Activated T-cell treated with anti-CD3 and anti-CD28 coated beads for 24 hours (primary cell): ENCODE data around the gene NAP1L1.

Experiments
- DNase-seq: peaks from one replicate; pipeline ENCODE4 v3.0.0-alpha.2; 2020; ENCODE audit warnings: low read depth

The NAP1L1 gene

DNA sequence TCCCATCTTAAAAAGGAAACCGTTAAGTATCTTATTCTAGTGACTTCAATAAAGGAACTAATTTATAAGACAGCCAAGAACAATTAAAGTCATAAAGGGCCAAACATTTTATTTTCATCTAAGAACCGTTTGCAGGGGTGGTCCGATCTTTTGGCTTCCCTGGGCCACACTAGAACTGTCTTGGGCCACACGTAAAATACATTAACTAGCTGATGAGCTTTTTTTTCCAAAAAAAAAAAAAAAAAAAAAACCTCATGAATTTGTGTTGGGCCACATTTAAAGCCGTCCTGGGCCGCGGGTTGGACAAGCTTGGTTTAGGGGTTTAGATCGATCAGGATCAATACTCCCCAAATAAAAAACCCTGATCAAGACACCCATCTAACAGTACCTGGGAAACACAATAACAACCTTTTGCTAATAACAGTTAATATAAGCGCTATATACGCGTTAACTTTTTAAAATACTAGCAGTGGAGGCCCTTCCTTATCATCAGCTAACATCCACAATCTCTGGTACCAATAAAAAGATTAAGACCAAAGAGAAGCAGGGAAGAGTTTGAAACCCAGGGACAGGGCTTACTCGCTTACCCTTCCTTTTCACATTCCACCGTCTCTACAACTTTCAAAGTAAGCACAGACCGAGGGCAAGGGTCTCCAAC, 1.1 kb downstream of the NAP1L1 start:
- no peak for DNase-seq

DNA sequence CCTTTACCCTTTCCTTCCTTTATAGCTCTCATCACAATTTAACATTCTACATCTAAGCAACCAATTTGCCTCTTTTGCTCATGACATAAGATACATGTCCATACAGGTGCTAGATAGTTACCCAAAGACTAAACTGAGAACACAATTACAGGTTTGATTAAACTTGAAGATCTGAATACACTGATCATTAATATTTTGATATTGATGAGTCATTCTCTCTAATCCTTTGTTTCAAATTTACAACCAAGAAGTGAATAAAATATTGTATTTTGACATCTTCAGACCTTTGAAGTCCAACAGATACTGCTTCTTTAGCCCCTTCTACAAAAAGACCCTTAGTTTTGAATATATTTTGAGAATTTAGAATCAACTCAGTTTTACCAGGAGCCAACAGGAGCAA, 2.6 kb downstream of the NAP1L1 start:
- no peak for DNase-seq

DNA sequence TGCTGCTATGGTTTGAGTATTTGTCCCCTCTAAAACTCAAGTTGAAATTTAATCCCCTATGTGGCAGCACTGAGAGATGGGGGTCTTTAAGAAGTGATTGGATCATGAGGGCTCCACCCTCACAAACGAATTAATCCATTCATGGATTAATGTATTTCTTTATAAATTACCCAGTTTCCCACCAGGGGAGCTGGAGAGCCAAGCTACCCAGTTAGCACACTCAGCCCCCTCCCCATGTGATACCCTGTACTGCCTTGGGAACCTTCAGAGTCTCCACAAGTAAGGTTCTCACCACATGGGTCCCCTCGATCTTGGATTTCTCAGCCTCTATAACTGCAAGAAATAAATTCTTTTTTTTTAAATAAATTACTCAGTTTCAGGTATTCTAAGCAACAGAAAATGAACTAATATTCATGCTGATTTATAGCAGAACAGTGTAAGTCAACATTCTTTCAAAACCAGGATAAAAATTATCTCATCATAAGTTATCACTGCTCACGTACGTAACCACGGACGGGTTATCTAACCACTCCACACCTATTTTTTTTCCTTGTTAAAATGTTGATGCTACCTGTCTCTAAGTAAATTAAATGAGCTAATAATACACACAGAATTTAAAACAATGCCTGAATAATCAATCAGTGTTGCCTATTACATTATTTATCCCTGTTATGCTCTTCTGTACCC, 3.6 kb downstream of the NAP1L1 start:
- no peak for DNase-seq

DNA sequence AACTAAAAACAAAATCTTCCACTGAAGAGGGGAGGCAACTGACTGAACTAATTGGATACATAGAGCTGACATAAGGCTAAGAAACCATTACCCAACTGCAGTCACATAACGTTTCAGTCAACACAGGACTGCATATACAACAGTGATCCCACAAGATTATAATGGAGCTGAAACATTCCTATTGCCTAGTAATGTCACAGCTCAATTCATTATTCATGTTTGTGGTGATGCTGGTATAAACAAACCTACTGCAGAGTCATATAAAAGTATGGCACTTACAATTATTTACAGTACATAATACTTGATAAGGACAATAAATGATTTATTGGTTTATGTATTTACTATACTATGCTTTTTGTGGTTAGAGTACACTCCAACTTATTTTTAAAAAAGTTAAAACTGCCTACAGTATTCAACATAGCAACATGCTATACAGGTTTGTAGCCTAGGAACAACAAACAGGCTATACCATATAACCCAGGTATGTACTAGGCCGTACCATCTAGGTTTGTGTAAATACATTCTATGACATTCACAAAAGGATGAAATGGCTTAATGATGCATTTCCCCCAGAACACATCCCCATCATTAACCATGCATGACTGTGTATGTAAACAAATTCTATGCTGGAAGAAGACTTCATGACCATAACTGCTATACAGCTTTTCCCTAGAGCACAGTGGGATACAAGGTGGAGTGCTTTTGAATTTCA, 4.3 kb downstream of the NAP1L1 start:
- no peak for DNase-seq

DNA sequence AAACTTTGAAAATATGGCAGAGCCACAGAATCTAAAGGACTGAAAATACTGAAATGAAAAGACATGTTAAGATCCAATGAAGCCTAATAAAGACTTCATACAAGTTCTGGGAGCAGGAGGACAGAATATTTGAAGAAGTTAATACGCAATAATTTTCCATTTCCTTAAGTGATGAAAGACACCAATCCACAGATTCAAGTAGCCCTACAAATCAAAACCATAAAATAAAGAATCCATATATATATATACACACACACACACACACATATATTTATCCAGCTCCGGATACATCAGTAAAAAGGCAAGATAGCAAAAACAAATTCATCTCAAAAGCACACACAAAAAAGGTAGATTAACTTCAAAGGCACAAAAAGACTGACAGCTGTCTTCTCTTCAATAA, 5.7 kb downstream of the NAP1L1 start:
- no peak for DNase-seq

DNA sequence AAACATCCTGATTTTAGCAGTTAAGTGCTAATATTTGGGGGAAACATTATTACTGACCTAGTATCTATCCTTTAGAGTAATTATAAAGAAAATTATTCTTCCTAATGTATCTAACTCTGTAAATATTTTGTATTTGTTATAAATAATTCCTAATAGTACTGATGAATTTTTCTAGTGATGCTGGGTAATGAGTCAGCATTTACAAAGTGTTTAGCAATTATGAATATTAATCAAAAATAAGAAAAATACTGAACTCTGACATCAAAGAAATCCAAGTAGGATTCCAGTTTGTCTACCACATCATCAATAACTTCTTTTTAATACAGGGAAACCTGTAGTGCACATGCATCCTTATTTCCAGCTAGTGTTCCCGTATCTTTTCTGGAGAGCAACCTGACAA, 9.0 kb downstream of the NAP1L1 start:
- no peak for DNase-seq

DNA sequence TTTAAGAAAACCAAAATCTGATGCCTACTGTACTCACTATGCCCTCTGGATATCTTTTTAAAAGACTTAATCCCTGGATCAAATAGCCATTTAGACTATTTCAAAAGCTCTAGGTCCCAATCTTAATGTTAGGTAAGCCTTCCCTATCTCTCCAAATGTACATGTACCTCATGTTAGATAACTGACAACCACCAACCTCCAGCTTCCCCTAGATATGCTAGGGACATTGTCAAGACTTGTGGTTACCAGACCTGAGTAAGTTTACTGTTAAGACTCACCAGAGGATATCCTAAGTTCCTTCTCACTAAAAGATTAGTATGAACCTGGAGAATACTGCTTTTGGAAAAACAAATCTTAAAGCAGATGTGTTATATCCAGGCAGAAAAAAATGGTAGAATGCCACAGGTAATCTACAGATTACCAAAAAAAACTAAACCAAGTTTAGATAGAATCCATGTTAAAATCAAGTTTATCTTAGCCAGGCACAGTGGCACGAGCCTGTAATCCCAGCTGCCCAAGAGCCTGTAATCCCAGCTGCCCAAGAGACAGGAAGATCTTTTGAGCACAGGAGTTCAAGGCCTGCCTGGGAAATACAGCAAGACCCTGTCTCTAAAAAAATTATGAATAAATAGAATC, 9.7 kb downstream of the NAP1L1 start:
- no peak for DNase-seq

DNA sequence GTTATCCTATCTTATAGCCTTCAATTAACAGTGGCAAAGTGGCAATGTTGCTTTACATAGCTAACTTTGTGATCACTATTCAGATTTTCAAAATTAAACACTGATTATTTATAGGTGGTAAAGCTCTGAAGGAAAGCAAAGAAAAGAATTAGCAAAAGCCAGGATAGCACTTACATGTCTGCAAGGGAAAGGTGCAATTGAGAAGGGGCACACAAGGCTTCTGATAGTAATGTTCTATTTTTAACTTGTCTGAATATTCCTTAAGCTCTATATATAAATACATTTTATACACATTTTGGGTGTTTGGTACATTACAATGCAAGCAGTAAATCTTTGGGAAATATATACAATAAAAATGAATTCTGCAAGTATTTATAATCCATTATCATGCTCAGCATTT, 10.9 kb downstream of the NAP1L1 start:
- no peak for DNase-seq

DNA sequence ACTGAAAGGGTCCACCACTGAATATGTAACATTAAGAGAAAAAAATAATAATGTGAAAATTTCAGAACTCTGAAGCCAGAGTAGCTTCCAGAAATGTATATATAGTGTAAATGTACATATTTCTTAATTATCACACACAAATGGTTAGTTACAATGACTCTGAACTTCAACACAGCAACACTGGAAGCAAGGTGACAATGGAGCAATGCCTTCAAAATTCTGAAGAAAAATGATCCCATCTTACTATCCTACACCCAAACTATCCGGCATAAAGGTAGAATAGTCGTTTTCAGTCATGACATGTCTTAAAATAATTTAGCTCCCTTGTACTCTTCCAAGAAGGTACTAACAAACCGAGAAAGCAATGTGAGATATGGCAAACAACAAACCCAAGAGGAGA, 11.9 kb downstream of the NAP1L1 start:
- DNase-seq, result no peak

DNA sequence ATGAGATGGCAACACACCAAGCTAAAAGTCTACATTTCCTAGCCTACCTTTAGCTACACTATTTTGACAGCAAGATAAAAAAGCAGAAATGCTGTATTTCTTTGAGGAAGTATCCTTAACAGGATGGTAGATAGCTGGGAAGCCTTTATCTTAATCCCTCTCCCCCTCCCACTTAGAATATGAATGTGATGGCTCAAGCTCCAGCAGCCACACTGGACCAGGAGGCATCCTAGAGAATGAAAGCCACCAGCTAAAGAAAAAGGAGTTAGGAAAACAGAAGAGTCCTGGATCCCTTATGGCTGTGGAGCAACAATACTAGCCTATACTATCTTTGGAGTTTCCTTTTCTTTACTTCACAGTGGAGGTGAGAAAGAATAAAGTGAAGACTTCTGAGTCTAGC, 15.1 kb downstream of the NAP1L1 start:
- no peak for DNase-seq

DNA sequence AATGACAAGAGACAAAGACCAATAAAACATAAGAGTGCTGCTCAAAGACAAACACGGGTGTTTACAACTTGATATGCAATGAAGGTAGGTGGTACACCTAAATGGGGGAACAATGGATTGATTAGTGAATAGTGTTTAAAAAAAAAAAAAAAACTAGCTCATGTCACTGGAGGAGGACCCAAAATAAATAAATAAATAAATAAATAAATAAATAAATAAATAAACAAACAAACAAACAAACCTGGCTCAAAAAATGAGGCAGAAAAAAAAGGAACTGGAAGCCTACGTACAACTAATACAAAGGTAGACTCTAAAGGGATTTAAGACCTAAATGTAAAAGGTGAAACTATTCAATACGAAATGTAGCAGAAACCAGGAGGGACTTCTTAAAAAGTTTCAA, 18.6 kb downstream of the NAP1L1 start:
- no peak for DNase-seq

DNA sequence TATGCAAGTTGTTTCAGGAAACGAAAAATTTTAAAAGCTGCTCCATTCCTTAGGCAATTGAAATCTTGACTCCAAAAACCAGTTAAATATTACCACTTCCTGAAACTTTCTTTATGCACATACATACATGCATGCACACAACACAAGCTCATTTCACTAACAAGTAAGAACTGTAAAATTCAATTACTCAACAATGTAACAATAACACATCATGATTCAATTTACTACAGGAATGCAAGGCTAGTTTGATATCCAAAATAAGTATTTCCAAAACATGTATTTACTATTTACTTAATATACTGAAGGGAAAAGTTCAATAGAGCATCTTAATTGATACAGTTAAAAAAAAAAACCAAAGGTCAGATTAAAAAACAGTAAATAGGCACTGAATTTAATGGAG, 19.6 kb downstream of the NAP1L1 start:
- no peak for DNase-seq

DNA sequence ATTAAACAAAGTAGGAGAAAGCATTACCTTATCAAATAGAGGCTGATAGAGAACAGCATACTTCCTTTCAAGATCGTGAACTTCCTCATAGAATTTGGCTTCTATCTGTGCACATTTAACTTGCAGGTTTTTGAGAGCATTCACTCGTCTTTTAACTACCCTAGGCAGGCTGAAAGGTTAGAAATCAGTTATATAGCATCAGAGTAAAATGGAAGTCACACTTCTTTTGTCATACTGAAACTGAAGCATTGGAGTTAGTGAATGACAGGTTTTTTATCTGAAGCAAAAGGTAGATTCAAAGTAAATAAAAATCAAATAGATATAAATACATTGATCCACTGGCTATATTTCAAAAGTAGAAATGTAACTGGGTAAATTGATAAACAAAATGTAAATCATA, 24.4 kb downstream of the NAP1L1 start:
- DNase-seq, result no peak

DNA sequence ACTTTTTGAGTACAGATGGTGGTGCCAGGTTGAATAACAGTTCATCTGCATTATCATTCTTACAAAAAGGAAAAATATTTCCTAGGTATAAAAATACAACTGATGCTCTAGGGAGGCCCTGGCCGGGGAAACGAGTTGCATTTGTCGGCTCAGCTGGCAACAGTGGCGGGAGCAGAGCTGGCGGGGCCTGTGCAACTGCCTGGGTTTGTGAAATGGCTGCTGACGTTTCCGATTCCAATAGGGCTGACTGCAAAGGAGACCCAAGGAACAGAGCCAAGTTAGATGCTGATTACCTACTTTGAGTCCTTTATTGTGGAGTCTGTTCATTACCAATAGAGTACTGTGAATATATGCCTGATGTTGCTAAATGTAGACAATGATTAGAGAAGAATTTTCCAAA, 27.2 kb downstream of the NAP1L1 start:
- DNase-seq, result no peak

DNA sequence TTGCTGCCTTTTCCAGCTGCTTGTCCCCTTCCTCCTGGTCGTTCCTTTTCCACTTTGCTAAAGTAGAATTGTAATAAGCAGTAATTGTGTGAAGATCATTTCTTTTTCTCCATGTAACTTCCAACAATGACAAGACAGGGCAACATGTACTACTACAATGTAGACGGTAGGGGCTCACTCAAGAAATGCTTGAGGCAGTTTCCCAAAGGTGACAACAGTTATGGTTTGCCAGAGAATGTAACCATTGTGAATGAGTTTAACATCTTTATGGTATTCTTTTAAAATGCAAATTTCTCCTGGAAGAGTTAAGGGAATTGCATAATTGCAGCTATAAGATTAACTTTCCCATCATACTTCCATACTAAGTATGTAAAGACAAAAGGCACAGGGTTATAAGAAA, 29.1 kb downstream of the NAP1L1 start:
- no peak for DNase-seq

DNA sequence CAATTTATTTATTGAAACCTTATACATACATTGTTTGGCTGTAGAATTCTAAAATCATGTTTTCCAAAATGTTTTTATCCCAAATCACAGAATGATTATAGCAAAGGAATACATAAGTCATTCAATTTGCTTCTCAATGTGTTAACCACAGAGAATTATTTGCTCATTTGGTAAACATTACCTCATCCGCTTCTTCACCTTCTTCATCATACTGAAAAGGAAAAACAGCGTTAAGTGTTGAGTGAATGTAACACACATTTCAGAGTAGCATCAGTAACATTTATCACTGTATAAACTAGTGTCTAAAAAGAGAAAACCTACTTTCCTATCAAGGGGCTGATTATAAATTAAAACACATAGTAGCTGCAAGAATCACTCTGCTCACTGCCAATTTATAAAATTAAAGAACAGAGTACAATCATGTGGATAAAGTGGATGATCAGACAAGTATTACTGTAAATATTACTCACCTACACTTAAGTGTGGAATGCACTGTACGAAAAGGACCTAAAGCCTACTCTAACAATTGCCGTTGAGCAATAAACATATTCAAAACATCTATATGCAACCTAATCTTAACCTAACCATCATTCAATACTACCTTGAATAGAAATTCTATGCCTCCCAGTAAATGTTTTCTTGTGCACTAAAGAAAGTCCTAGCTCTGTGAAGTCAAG, 34.8 kb downstream of the NAP1L1 start:
- no peak for DNase-seq

DNA sequence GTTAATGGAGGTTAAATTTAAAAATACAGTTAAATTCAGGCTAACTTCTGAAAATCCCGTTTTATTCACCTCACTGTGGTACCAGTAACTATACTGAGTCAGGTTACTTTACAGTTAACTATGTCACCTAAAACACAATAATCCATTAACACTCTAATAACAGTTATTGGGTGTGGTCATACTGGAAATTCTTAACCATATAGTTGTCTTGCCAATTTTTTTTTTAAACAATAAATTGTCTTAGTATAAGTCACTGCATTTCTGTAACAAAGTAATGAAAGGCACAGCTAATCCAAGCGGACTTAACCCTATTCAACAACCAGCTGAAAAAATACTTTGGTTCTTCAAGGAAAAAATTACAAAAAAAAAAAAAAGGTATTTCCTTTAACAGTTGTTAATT, 36.7 kb downstream of the NAP1L1 start:
- no peak for DNase-seq

DNA sequence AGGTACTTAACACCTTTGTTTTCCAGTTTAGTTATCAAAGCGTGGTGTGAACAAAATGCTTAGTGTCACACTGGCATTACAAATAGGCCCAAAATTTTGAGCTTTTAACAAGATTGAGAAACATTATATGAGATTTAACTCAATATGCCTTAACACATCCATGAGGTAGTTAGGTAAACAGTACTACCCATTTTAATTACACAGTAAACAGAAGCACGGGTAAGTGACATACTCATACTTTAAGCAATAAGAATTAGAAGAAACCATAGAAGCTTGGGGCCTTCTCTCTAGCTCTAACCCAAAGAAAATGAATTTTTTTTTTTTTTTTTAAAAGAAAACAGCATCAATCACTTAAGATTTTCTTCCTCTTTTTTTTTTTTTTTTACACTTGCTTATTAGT, 37.4 kb downstream of the NAP1L1 start:
- DNase-seq, result no peak

DNA sequence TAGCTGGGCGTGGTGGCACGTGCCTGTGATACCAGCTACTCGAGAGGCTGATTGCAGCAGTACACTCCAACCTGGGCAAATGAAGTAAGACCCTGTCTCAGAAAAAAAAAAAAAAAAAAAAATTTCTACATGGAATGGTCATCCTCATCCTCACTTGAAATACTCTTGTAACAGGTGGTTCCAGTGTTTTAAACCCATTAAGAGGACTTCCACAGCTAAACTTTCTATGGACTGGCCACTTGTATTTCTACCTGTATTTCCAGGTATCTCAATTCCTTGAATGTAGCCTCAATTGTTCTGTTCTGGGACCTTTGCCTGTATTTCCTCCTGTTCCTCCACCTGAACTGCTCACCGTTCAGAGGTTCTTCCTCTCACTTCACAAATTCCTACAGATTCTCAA, 41.1 kb downstream of the NAP1L1 start:
- DNase-seq, result no peak

DNA sequence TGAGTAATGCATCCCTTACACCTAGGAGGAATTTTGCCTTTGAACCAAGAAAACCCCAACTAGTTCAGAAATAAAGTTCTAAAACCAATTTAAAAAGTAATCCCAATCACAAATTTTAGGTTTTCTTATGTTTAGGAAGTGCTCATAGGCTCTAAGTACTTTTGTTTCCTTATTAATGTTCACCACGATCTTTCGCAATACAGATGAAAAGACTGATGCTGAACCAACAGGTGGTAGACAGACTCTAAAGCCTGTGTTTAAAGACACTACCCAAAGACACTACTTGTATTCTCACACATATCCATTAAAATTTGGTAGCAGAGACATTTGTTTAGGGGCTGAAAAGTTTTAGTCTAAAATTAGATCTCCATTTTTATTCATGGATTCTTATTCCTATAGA, 42.3 kb downstream of the NAP1L1 start:
- DNase-seq, result no peak

DNA sequence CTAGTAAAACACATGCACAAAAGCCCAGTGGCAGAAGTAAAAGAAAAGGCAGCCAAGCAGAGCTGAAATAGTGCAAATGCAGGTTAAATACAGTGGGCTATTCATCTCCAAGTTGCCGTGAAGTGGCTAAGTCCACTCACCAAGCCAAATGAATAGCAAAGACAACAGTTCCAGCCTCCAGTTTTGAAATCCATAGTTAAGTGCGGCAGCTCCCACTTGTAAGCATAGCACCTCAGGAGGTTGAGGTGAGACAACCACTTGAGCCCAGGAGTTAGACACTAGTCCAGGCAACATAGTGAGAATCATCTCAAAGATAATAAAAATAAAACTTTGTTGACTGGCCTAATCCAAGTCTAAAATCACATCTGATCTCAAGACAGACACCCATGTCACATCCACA, 43.1 kb downstream of the NAP1L1 start:
- no peak for DNase-seq

DNA sequence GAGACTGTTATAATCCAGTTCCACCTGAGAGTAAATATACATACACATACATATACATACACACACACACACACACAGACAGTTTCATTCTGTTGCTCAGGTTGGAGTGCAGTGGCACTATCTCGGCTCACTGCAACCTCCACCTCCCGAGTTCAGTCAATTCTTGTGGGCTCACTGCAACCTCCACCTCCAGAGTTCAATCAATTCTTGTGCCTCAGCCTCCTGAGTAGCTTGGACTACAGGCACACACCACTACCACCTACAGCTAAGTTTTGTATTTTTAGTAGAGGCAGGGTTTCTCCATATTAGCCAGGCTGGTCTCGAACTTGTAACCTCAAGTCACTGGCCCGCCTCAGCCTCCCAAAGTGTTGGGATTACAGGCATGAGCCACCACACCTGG, 44.0 kb downstream of the NAP1L1 start:
- no peak for DNase-seq

DNA sequence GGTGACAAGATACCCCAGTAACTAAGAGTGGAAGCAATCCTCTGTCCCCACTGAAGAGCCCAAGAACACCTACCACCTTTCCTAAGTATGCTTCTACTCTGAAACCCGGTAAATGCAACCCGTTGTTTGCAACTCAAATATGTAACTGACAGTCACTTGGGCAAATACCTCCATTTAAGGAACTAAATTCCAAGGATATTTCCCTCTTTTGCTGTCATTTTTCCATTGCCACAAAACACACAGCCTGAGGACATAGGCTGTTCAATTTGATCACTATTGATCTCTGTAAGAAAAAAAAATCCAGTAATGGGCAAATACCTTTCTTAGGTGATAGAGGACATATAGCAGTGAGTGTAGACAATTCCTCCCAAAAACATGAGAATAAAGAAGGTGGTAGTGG, 46.3 kb downstream of the NAP1L1 start:
- no peak for DNase-seq
